Spinal cord (tissue), 4 donors: ENCODE results near the gene CGB8. TPM values are rescaled to one million over a fixed set of nuclear protein-coding genes. Genes with fewer than 3 reads are reported as not detected.

Source experiments
- polyA plus RNA-seq, 2 donors: library from polyadenylated mRNA; unstranded; fragments of 120-200 nt; gene quantifications; one replicate each; pipeline ENCODE4 v1.2.1, GENCODE V29; 2013; ENCODE audit not compliant: insufficient read length in 2 of 2
- small RNA-seq: library from RNA; depleted of rRNA; stranded (forward); fragments of <200 nt; gene quantifications from one replicate; pipeline ENCODE3, GENCODE V24; 2014; ENCODE audit warnings: low replicate concordance
- total RNA-seq, 2 donors: library from RNA; depleted of rRNA in 1 of 2; stranded (reverse); fragments of 120-200 nt in 1 of 2; fragments of >200 nt in 1 of 2; gene quantifications; one replicate each; pipeline versions ENCODE4 v1.2.3 to v1.2.4, GENCODE V29; 2013 to 2014

Gene CGB8
- total and polyA plus RNA-seq, 4 donors: 0.72 TPM; not detected in 3

Small RNA genes lying within 50 kb of the gene (small RNA-seq; reads per million reads assigned to genes)
- 0.06 reads per million for gene MIR6798
- gene RN7SL708P: not detected

Other genes with a start within 250 kb of the CGB8 start
- gene BCAT2, start 238.1 kb downstream of the CGB8 start, total RNA-seq: 10 to 100 TPM; 14.6 to 39.5 TPM
- gene BCAT2, start 238.1 kb downstream of the CGB8 start, polyA plus RNA-seq: 10 to 100 TPM; 26.5 to 36.6 TPM
- 10 to 100 TPM in 1 of 2 donors, 1 to 10 TPM in 1; 6.9 to 25.5 TPM for gene HSD17B14, start 212.6 kb downstream of the CGB8 start, total RNA-seq
- gene HSD17B14, start 212.6 kb downstream of the CGB8 start, polyA plus RNA-seq: 10 to 100 TPM; 15.7 to 19.4 TPM
- gene PLEKHA4, start 180.5 kb downstream of the CGB8 start, total RNA-seq: 10 to 100 TPM; 11.6 to 32.3 TPM
- 10 to 100 TPM; 17.3 to 43.0 TPM for gene PLEKHA4, start 180.5 kb downstream of the CGB8 start, polyA plus RNA-seq
- gene PPP1R15A, start 176.7 kb downstream of the CGB8 start, total RNA-seq: 10 to 100 TPM; 30.6 to 42.5 TPM
- gene PPP1R15A, start 176.7 kb downstream of the CGB8 start, polyA plus RNA-seq: 10 to 100 TPM; 26.6 to 33.4 TPM
- gene TULP2, start 150.4 kb downstream of the CGB8 start, total RNA-seq: under 1 TPM; 0.20 to 0.50 TPM
- gene TULP2, start 150.4 kb downstream of the CGB8 start, polyA plus RNA-seq: 1 to 10 TPM in 1 of 2 donors, under 1 TPM in 1; 0.84 to 1.4 TPM
- gene NUCB1, start 148.8 kb downstream of the CGB8 start, total RNA-seq: 100 to 1,000 TPM in 1 of 2 donors, 10 to 100 TPM in 1; 94.4 to 149 TPM
- gene NUCB1, start 148.8 kb downstream of the CGB8 start, polyA plus RNA-seq: 100 to 1,000 TPM; 166 to 213 TPM
- gene DHDH, start 115.4 kb downstream of the CGB8 start, total RNA-seq: 1 to 10 TPM in 1 of 2 donors, under 1 TPM in 1; 0.59 to 1.4 TPM
- 1 to 10 TPM; 2.7 to 4.6 TPM for gene DHDH, start 115.4 kb downstream of the CGB8 start, polyA plus RNA-seq
- 10 to 100 TPM; 23.5 to 40.4 TPM for gene BAX, start 94.2 kb downstream of the CGB8 start, total RNA-seq
- gene BAX, start 94.2 kb downstream of the CGB8 start, polyA plus RNA-seq: 10 to 100 TPM; 86.0 to 91.3 TPM
- gene FTL, start 83.8 kb downstream of the CGB8 start, total RNA-seq: 1,000 to 10,000 TPM in 1 of 2 donors, 100 to 1,000 TPM in 1; 830 to 1,568 TPM
- 1,000 to 10,000 TPM; 1,197 to 1,255 TPM for gene FTL, start 83.8 kb downstream of the CGB8 start, polyA plus RNA-seq
- gene GYS1, start 55.8 kb downstream of the CGB8 start, total RNA-seq: 10 to 100 TPM; 22.0 to 30.9 TPM
- gene GYS1, start 55.8 kb downstream of the CGB8 start, polyA plus RNA-seq: 10 to 100 TPM; 35.4 to 47.5 TPM
- 100 to 1,000 TPM in 1 of 2 donors, 10 to 100 TPM in 1; 80.4 to 101 TPM for gene RUVBL2, start 55.2 kb downstream of the CGB8 start, total RNA-seq
- 100 to 1,000 TPM; 106 to 109 TPM for gene RUVBL2, start 55.2 kb downstream of the CGB8 start, polyA plus RNA-seq
- not detected for gene LHB, start 32.0 kb downstream of the CGB8 start, total RNA-seq
- under 1 TPM in 1 of 2 donors, not detected in 1; 0.32 TPM for gene LHB, start 32.0 kb downstream of the CGB8 start, polyA plus RNA-seq
- under 1 TPM in 1 of 2 donors, not detected in 1; 0.72 TPM for gene CGB3, start 24.8 kb downstream of the CGB8 start, total RNA-seq
- under 1 TPM in 1 of 2 donors, not detected in 1; 0.73 TPM for gene CGB3, start 24.8 kb downstream of the CGB8 start, polyA plus RNA-seq
- not detected for gene CGB2, start 17.2 kb downstream of the CGB8 start, total RNA-seq
- gene CGB2, start 17.2 kb downstream of the CGB8 start, polyA plus RNA-seq: not detected
- not detected for gene CGB1, start 12.2 kb downstream of the CGB8 start, total RNA-seq
- not detected for gene CGB1, start 12.2 kb downstream of the CGB8 start, polyA plus RNA-seq
- gene CGB5, start 5.3 kb downstream of the CGB8 start, total RNA-seq: 1 to 10 TPM in 1 of 2 donors, not detected in 1; 1.4 TPM
- gene CGB5, start 5.3 kb downstream of the CGB8 start, polyA plus RNA-seq: not detected
- gene CGB7, start 8.6 kb upstream of the CGB8 start, total RNA-seq: under 1 TPM in 1 of 2 donors, not detected in 1; 0.17 TPM
- gene CGB7, start 8.6 kb upstream of the CGB8 start, polyA plus RNA-seq: under 1 TPM; 0.16 to 0.29 TPM
- gene NTF4, start 15.7 kb upstream of the CGB8 start, total RNA-seq: under 1 TPM in 1 of 2 donors, not detected in 1; 0.83 TPM
- gene NTF4, start 15.7 kb upstream of the CGB8 start, polyA plus RNA-seq: not detected
- gene KCNA7, start 23.6 kb upstream of the CGB8 start, total RNA-seq: not detected
- under 1 TPM in 1 of 2 donors, not detected in 1; 0.08 TPM for gene KCNA7, start 23.6 kb upstream of the CGB8 start, polyA plus RNA-seq
- 100 to 1,000 TPM; 125 to 241 TPM for gene SNRNP70, start 36.3 kb upstream of the CGB8 start, total RNA-seq
- gene SNRNP70, start 36.3 kb upstream of the CGB8 start, polyA plus RNA-seq: 100 to 1,000 TPM; 345 to 463 TPM
- 10 to 100 TPM; 20.7 to 23.5 TPM for gene LIN7B, start 65.3 kb upstream of the CGB8 start, total RNA-seq
- gene LIN7B, start 65.3 kb upstream of the CGB8 start, polyA plus RNA-seq: 10 to 100 TPM; 56.8 to 62.7 TPM
- gene C19orf73, start 70.0 kb upstream of the CGB8 start, total RNA-seq: 1 to 10 TPM in 1 of 2 donors, under 1 TPM in 1; 0.40 to 3.1 TPM
- 1 to 10 TPM; 2.3 to 3.1 TPM for gene C19orf73, start 70.0 kb upstream of the CGB8 start, polyA plus RNA-seq
- 10 to 100 TPM; 21.1 to 29.0 TPM for gene PPFIA3, start 70.4 kb upstream of the CGB8 start, total RNA-seq
- 10 to 100 TPM; 83.1 to 92.2 TPM for gene PPFIA3, start 70.4 kb upstream of the CGB8 start, polyA plus RNA-seq
- gene HRC, start 106.3 kb upstream of the CGB8 start, total RNA-seq: 10 to 100 TPM in 1 of 2 donors, 1 to 10 TPM in 1; 1.5 to 10.5 TPM
- 1 to 10 TPM; 2.7 to 2.8 TPM for gene HRC, start 106.3 kb upstream of the CGB8 start, polyA plus RNA-seq
- gene TRPM4, start 108.7 kb upstream of the CGB8 start, total RNA-seq: 10 to 100 TPM in 1 of 2 donors, 1 to 10 TPM in 1; 9.2 to 11.7 TPM
- gene TRPM4, start 108.7 kb upstream of the CGB8 start, polyA plus RNA-seq: 10 to 100 TPM; 18.5 to 30.7 TPM